Hematopoietic multipotent progenitor cell treated with erythropoietin and hydrocortisone succinate and interleukin-3 and kit ligand, for 17 days (in vitro differentiated cells): Measurements from ENCODE around the gene RAB3IP.
"Not testable (repeated sequence)": the region's sequence is repeated elsewhere in the genome, so short reads cannot be mapped to it uniquely, and the experiment has no call there.

ENCODE experiments used
- DNase-seq: peaks from one replicate; pipeline ENCODE4 v3.0.0-alpha.2; 2015; ENCODE audit warnings: low spot score

Gene RAB3IP

DNA sequence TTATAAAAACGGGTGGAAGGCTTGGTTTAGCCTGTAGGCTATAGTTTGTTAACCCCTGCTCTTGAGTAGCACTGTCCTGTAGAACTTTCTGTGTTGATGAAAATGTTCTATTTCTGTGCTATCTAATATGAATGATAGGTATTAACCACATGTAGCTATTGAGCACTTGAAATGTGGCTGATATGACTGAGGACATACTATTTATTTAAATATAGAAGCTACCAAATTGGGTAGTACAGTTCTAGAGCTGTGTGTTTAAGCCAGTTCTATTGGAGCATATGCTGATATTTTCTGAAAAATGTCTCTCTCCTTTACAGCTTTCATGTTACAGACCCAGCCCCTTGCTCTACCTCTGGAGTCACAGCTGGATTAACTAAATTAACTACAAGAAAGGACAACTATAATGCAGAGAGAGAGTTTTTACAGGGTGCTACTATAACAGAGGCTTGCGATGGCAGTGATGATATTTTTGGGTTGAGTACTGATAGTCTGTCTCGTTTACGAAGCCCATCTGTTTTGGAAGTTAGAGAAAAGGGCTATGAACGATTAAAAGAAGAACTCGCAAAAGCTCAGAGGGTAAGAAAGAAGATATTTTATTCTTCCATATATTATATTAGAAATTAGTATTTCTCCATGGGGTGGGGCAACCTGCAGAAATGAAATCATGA lies 17.6 kb downstream of the RAB3IP start:
- no peak for DNase-seq

- DNase-seq = no peak
These were observed 19.4 kb downstream of the RAB3IP start for GRCh38 chr12:69758105-69758504.

- not testable (repeated sequence) for DNase-seq
These were observed 20.9 kb downstream of the RAB3IP start for GRCh38 chr12:69759581-69759980.

DNA sequence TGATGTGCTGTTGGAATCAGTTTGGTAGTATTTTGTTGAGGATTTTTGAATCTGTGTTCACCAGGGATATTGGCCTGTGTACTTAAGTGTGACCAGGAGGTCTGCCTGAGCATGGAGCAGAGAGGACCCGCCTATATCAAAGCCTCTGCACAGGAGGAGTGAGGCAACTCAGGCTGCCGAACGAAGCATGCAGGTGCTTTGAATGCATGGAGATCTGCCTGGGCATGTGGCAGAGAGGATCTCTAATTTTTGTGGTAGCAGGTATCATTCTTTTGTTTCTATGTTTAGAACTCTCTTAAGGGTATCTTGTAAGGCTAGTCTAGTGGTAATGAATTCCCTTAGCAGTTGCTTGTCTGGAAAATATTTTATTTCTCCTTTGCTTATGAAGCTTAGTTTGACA lies 26.9 kb downstream of the RAB3IP start:
- no peak for DNase-seq

GRCh38 chr12:69766260-69766659 lies 27.6 kb downstream of the RAB3IP start:
- DNase-seq = no peak

- DNase-seq = peak; percentile 16
These were observed 41.3 kb downstream of the RAB3IP start for GRCh38 chr12:69779928-69780327.

DNA sequence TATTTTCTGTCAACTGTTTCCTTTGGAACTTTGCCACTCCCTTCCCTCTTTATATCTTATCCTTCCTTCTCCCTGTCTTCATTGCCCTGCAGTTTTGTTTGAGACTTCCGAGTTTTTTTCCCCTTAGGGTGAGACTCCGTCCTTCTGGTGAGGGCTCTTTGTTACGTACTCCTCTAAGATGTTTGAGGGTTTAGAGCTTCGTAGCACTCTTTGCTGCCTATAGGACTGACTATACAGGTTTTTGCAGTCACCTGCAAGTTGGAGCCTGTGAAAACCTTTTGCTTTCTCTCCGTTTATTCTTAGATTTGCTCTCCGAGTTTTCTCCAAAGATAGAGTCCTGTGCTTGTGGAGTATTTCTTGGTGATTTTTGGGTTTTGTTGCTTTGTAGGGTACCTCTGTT lies 44.7 kb downstream of the RAB3IP start:
- DNase-seq = no peak

DNA sequence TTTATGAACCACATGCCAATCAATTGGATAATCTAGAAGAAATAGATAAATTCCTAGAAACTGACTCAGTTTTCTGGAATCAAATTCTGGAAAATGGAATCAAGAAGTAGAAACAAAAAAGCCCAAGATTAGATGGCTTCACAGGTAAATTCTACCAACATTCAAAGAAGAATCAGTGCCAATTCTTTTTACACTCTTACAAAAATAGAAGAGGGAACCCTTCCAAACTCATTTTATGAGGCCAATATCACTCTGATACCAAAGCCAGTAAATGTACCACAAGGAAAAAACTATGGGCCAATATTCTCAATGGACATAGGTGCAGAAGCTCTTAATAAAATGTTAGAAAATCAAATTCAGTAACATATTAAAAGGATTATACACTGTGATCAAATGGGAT lies 50.7 kb downstream of the RAB3IP start:
- no peak for DNase-seq

DNA sequence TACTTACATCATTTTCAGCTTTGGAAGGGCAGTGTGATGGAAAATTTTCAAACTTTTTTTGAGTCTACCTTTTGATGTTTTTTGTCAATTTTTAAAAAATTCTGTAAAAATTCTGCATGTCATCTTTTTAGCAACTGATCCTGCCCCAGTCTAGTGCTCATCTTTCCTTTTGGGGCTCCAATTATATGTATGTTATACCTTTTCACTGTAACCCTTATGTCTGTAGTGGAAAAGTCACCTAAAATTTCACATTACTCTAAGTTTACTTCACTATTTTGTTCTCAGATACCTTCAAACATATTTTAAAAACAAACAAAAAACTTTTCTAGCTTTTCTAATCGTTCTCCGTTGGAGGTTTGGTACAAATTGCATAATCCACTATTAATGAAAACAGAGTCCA lies 53.9 kb downstream of the RAB3IP start:
- DNase-seq = no peak

GRCh38 chr12:69807101-69807897 lies 68.6 kb downstream of the RAB3IP start:
- DNase-seq = not testable (repeated sequence)

DNA sequence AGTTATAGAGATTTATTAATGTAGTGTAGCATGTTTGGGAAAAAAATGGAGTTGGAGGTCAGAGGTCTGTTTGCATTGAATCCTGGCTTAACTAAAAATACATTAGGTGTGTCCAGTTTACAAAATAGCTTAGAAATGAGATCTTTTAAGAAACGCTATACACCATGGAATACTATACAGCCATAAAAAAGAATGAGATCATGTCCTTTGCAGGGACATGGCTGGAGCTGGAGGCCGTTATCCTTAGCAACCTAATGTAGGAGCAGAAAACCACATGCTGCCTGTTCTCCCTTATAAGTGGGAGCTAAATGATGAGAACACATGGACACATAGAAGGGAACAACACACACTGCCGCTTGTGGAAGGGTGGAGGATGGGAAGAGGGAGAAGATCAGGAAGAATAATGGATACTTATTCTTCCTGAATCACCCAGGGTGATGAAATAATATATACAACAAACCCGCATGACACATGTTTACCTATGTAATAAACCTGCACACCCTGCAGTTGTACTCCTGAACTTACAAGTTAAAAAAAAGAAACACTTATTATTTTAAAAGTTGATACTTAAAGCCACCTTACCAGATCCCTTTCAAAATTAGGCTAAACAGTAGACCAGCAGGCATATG lies 72.3 kb downstream of the RAB3IP start:
- DNase-seq = no peak

- DNase-seq = no peak
These were observed 77.4 kb downstream of the RAB3IP start for GRCh38 chr12:69816082-69816481.

GRCh38 chr12:69821032-69821455 lies 82.4 kb downstream of the RAB3IP start:
- DNase-seq = no peak

GRCh38 chr12:69821456-69822159 lies 82.9 kb downstream of the RAB3IP start:
- DNase-seq = no peak

- DNase-seq = no peak
These were observed 83.7 kb downstream of the RAB3IP start for GRCh38 chr12:69822201-69822860.

- DNase-seq = no peak
These were observed 85.4 kb downstream of the RAB3IP start for GRCh38 chr12:69824028-69824427.

DNA sequence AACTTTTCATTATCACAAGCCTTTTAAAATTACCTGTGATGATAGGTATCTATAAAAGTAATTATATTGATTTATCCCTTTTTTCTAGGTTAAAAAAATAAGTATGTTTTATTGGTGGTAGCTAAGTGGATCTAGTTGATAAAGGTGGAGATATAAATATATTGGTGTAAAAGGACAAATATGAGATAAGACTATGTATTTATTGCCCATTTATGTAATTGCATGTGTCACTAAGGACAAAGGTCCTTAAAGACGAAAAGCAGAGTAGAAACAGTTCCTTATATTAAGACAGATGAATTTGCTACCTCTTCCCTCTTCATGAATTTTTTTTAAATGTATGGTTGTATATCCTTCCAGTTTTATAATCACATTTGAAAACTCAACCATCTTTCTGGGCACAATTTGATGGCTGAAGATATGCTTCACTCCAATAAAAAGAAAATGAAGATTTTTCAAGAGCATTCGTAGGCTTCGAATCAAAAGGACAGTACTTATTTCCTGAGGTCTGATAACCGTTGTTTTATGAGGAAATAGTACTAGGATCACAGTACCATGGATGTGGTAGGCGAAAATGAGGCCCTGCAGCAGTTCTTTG lies 86.4 kb downstream of the RAB3IP start, which contains the start of gene MYRFL:
TSS of gene MYRFL (plus strand) at position 262 of the 595 bp plus-strand sequence. CDS start at position 553, 291 bp downstream.
- no peak for DNase-seq

DNA sequence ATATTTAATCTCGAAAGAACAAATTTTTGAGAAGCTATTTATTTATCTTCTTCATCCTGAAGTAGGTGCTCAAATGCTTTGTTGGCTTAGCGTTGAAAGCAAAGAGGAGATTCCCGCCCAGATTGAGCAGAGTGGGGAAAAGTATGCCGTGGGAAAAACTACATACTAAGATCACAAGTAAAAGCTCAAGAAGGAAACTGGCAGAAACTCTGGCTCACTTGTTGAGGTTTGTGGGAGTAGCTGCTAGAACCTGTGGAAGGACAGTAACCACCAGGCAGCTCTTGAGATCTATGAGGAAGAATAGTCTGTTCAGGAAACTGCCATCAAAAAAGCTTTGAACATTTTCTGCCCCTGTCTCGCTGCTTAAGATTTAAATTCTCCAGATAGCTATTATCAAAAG lies 90.2 kb downstream of the RAB3IP start:
- no peak for DNase-seq

DNA sequence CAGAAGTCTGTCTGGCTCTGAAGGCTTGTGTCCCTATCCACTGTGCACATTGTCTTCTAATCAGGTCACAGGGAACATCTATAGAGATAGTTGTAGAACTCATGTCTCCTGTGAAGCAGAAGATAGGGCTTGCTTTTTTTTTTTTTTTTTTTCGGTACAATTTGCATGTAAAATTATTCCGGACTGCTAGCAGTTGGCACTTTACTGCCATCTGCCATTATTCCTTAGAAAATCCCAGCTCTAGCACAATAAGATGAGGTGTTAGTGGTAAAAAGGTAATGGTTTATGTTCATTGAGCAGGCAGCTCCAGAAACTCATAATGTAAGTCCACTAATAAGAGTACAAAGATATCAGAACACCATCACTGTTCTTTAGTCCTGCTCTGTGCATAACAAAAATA lies 95.0 kb downstream of the RAB3IP start:
- DNase-seq = no peak

DNA sequence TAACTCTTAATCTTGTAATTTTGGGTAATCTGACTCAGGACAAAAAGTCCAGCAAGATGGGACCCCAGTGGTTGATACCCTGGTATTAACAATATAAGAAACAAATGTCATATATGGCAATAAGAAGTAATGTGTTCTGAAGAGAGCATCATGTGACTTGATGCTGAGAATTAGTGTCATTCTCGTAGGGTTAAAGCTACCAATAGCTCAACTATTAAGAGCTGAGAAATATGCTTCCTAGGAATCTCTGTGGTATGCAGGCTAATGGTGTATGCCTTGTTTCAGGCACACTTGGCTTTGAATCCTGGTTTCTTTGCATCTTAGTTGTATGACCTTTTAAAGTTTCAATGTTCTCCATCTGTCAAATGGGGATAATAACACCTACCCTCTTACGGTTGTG lies 95.5 kb downstream of the RAB3IP start:
- DNase-seq = no peak

GRCh38 chr12:69834576-69834975 lies 95.9 kb downstream of the RAB3IP start:
- DNase-seq = no peak
